GM15510 (cell line): ENCODE measurements around the gene TMED4.

Source experiments
- POLR2A ChIP-seq: IDR thresholded peaks from 3 replicates; pipeline ENCODE4 v1.6.1; 2011; ENCODE audit warnings: borderline replicate concordance; ENCODE audit not compliant: insufficient read length; ENCODE audit errors: extremely low read depth

TMED4 gene

GRCh38 chr7:44538798-44539668 is 43.0 kb downstream of the TMED4 start:
- TF ChIP-seq POLR2A = no peak

- no peak for TF ChIP-seq POLR2A
These were observed 43.8 kb downstream of the TMED4 start for GRCh38 chr7:44538093-44538797.

GRCh38 chr7:44537442-44537841 is 44.6 kb downstream of the TMED4 start:
- no peak for TF ChIP-seq POLR2A

GRCh38 chr7:44536090-44536489 is 45.9 kb downstream of the TMED4 start:
- no peak for TF ChIP-seq POLR2A

- no peak for TF ChIP-seq POLR2A
These were observed 46.5 kb downstream of the TMED4 start for GRCh38 chr7:44535348-44536064.

- no peak for TF ChIP-seq POLR2A
These were observed 47.5 kb downstream of the TMED4 start for GRCh38 chr7:44534501-44534900.

GRCh38 chr7:44534087-44534486 is 47.9 kb downstream of the TMED4 start:
- TF ChIP-seq POLR2A = no peak

GRCh38 chr7:44533301-44534055 is 48.6 kb downstream of the TMED4 start:
- TF ChIP-seq POLR2A = no peak

- TF ChIP-seq POLR2A = no peak
These were observed 50.3 kb downstream of the TMED4 start for GRCh38 chr7:44531421-44532380.

- TF ChIP-seq POLR2A = no peak
These were observed 51.0 kb downstream of the TMED4 start for GRCh38 chr7:44530990-44531389.
